SK-N-MC (cell line): ENCODE data around the gene MCM6.

ENCODE experiments used
- DNase-seq: peaks from one replicate; pipeline ENCODE4 v3.0.0-alpha.2; 2011; ENCODE audit warnings: low read depth, low spot score
- H3K27ac ChIP-seq: fragments of 200-600 bp; sonication (generic); 2 replicates; pipeline ENCODE4 v1.5.1; 2016; ENCODE audit warnings: mixed run types
- H3K36me3 ChIP-seq: fragments of 200-600 bp; sonication (generic); 2 replicates; pipeline ENCODE4 v1.6.1; 2017; ENCODE audit warnings: antibody characterized with exemption, low read length, mixed read lengths; ENCODE audit not compliant: insufficient read depth
- H3K4me3 ChIP-seq: fragments of 200-600 bp; sonication (generic); 2 replicates; pipeline ENCODE4 v1.5.1; 2016
- H3K9ac ChIP-seq: fragments of 200-600 bp; sonication (generic); 2 replicates; pipeline ENCODE4 v1.8.0; 2017; ENCODE audit warnings: mixed run types, mixed read lengths; ENCODE audit not compliant: insufficient read length
- H3K9me3 ChIP-seq: fragments of 200-600 bp; sonication (generic); 2 replicates; pipeline ENCODE4 v1.6.1; 2017; ENCODE audit warnings: low read depth, mild to moderate bottlenecking, antibody characterized with exemption, low read length, moderate library complexity, mixed read lengths
- EZH2 ChIP-seq: fragments of 200-600 bp; sonication (generic); IDR thresholded peaks from one replicate; pipeline ENCODE4 v1.6.1; 2017; ENCODE audit warnings: antibody characterized with exemption
- FOXP2 ChIP-seq: optimal IDR thresholded peaks from 2 replicates; pipeline ENCODE3; 2011; ENCODE audit warnings: mild to moderate bottlenecking, moderate library complexity; ENCODE audit not compliant: insufficient read depth; ENCODE audit errors: extremely low read length, control extremely low read depth
- POLR2AphosphoS5 ChIP-seq: IDR thresholded peaks from 2 replicates; pipeline ENCODE4 v1.6.1; 2012; ENCODE audit warnings: mild to moderate bottlenecking, low read depth, low read length, borderline replicate concordance

The MCM6 gene

GRCh38 chr2:135791418-135792190, 84.6 kb downstream of the MCM6 start:
- DNase-seq, result no peak
- Histone ChIP-seq H3K27ac (no peak overlapping the region), H3K9me3 (no peaks in the 10 kb centered on the region), H3K36me3 (peaks cover 6% of the 10 kb centered on the region; the same call in 1 of the 2 replicates), H3K9ac (no peak overlapping the region), H3K4me3 (no peak overlapping the region)
- TF ChIP-seq FOXP2 (no peak), EZH2 (no peak), POLR2AphosphoS5 (no peak)

- Histone ChIP-seq H3K4me3 (no peak overlapping the region), H3K9ac (no peak overlapping the region), H3K9me3 (no peaks in the 10 kb centered on the region), H3K27ac (no peak overlapping the region), H3K36me3 (peaks cover 10% of the 10 kb centered on the region)
- no peak for DNase-seq
- TF ChIP-seq EZH2 (no peak), POLR2AphosphoS5 (no peak), FOXP2 (no peak)
These were observed 85.8 kb downstream of the MCM6 start for GRCh38 chr2:135790423-135790822.
